GM10266 (cell line): ENCODE results near the gene HOXC11.

Experiments used
- DNase-seq: peaks from one replicate; pipeline ENCODE4 v3.0.0; 2012; ENCODE audit errors: extremely low spot score
- CTCF ChIP-seq: IDR thresholded peaks from 2 replicates; pipeline ENCODE4 v1.5.1; 2012; ENCODE audit warnings: mild to moderate bottlenecking, low read depth; ENCODE audit not compliant: control insufficient read depth, insufficient read depth; ENCODE audit errors: missing control alignments

Gene HOXC11

GRCh38 chr12:53963005-53963404 lies 9.9 kb upstream of the HOXC11 start:
- no peak for TF ChIP-seq CTCF
- no peak for DNase-seq

- no peak for TF ChIP-seq CTCF
- DNase-seq: no peak
These were observed 9.3 kb upstream of the HOXC11 start for GRCh38 chr12:53963434-53964314.

- TF ChIP-seq CTCF: no peak
- no peak for DNase-seq
These were observed 8.6 kb upstream of the HOXC11 start for GRCh38 chr12:53964315-53964713.

- no peak for DNase-seq
- no peak for TF ChIP-seq CTCF
These were observed 7.4 kb upstream of the HOXC11 start for GRCh38 chr12:53965281-53966084.

GRCh38 chr12:53966085-53966384 lies 6.9 kb upstream of the HOXC11 start:
- no peak for TF ChIP-seq CTCF
- DNase-seq: no peak

GRCh38 chr12:53966385-53967133 lies 6.4 kb upstream of the HOXC11 start:
- no peak for DNase-seq
- no peak for TF ChIP-seq CTCF

GRCh38 chr12:53967421-53967925 lies 5.5 kb upstream of the HOXC11 start:
- no peak for DNase-seq
- no peak for TF ChIP-seq CTCF
